Measurements from ENCODE around the gene ENTPD8. TPM values are rescaled to one million over a fixed set of nuclear protein-coding genes. Genes with fewer than 3 reads are reported as not detected.

Gene ENTPD8
- total and polyA plus RNA-seq, 2 donors (not counting 1 experiment from before 2014, with no cell fraction given) = not detected

DNA sequence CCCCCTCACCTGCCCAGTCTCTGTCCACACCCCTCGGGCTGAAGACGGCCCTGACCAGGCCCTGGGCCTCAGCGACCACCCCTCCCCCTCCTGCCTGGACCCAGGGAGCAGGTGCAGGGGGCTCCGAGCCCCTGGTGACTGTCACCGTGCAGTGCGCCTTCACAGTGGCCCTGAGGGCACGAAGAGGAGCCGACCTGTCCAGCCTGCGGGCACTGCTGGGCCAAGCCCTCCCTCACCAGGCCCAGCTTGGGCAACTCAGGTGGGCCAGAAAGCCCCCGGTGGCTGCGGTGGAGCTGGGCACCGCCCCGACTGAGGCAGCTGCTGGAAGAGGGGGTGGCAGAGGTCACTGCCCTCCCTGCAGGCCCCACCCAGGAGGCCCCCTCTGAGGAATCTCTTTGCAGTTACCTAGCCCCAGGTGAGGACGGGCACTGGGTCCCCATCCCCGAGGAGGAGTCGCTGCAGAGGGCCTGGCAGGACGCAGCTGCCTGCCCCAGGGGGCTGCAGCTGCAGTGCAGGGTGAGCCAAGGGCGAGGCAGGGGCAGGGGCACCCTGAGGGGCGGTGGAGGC, 7.7 kb downstream of the ENTPD8 start:
- ATAC-seq (ENCODE audit: low read depth) (no peak), DNase-seq (no peak)
- Mint-ChIP-seq H3K4me1 (peaks cover 10% of the 10 kb centered on the region), H3K27me3 (no peaks in the 10 kb centered on the region), H3K9me3 (ENCODE audit: insufficient read depth) (no peaks in the 10 kb centered on the region), H3K4me3 (no peak overlapping the region), H3K27ac (no peak overlapping the region)
- POLR2A ChIA-PET = interaction anchor here (0.7 kb wide), 1 partner anchor 63 kb away, joined by 3 read pairs; no protein-coding TSS in a partner anchor
- H4K20me1 ChIP-seq (ENCODE audit: control insufficient read depth, insufficient read depth, low read length, poor library complexity, severe bottlenecking) = no peaks in the 10 kb centered on the region
- no peak for TF ChIP-seq EZH2 (IDR thresholded peaks at IDR 0.05; ENCODE audit: borderline replicate concordance, insufficient read depth, low read depth, low read length, poor library complexity, severe bottlenecking)
- TF ChIP-seq, protein P1, sequence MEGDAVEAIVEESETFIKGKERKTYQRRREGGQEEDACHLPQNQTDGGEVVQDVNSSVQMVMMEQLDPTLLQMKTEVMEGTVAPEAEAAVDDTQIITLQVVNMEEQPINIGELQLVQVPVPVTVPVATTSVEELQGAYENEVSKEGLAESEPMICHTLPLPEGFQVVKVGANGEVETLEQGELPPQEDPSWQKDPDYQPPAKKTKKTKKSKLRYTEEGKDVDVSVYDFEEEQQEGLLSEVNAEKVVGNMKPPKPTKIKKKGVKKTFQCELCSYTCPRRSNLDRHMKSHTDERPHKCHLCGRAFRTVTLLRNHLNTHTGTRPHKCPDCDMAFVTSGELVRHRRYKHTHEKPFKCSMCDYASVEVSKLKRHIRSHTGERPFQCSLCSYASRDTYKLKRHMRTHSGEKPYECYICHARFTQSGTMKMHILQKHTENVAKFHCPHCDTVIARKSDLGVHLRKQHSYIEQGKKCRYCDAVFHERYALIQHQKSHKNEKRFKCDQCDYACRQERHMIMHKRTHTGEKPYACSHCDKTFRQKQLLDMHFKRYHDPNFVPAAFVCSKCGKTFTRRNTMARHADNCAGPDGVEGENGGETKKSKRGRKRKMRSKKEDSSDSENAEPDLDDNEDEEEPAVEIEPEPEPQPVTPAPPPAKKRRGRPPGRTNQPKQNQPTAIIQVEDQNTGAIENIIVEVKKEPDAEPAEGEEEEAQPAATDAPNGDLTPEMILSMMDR (IDR thresholded peaks at IDR 0.05) = no peak
- peaks cover 24 to 26% of the 10 kb centered on the region in 2 donors for H3K4me1 ChIP-seq (ENCODE audit: control insufficient read depth in 2 of 2, insufficient read depth in 2 of 2, low read length in 2 of 2)
- CTCF ChIA-PET = no interaction called here
- peaks cover 0 to 35% (median 8%) of the 10 kb centered on the region in 4 experiments for H3K27me3 ChIP-seq (replicated peaks in 1 of 4; ENCODE audit: control extremely low read depth in 1 of 4, control insufficient read depth in 3 of 4, insufficient read depth in 4 of 4, low read length in 3 of 4)
- no peaks in the 10 kb centered on the region for H3K36me3 ChIP-seq (replicated peaks in 1 of 2; ENCODE audit: control extremely low read depth in 1 of 2, control insufficient read depth in 1 of 2, extremely low read depth in 1 of 2, insufficient read depth in 2 of 2, low read length in 1 of 2)
- 67% methylated on average over 18 of the region's 19 CpGs for WGBS (ENCODE audit: insufficient coverage)
- H2AFZ ChIP-seq (ENCODE audit: insufficient read depth, low read depth, low read length, poor library complexity, severe bottlenecking) = no peak overlapping the region
- H3K79me2 ChIP-seq (ENCODE audit: control insufficient read depth, insufficient read depth, low read length) = no peaks in the 10 kb centered on the region
- intact Hi-C loops (cut with micrococcal nuclease) = no loop called here
- no peak overlapping the region for H3K4me3 ChIP-seq (ENCODE audit: control extremely low read depth in 1 of 5, extremely low read depth in 1 of 5, insufficient read depth in 1 of 5, low read depth in 2 of 5, low read length in 4 of 5)
- H3K4me2 ChIP-seq (replicated peaks; ENCODE audit: low read depth, low read length, poor library complexity, severe bottlenecking) = no peak overlapping the region
- H3K9me3 ChIP-seq (ENCODE audit: control extremely low read depth in 1 of 3, control insufficient read depth in 2 of 3, insufficient read depth in 1 of 3, low read length in 2 of 3) = peaks cover 0 to 13% (median 0%) of the 10 kb centered on the region in 3 donors
- no peak overlapping the region for H3K27ac ChIP-seq (ENCODE audit: low read length in 2 of 2)
- no peak overlapping the region for H3K9ac ChIP-seq (ENCODE audit: low read length)

DNA sequence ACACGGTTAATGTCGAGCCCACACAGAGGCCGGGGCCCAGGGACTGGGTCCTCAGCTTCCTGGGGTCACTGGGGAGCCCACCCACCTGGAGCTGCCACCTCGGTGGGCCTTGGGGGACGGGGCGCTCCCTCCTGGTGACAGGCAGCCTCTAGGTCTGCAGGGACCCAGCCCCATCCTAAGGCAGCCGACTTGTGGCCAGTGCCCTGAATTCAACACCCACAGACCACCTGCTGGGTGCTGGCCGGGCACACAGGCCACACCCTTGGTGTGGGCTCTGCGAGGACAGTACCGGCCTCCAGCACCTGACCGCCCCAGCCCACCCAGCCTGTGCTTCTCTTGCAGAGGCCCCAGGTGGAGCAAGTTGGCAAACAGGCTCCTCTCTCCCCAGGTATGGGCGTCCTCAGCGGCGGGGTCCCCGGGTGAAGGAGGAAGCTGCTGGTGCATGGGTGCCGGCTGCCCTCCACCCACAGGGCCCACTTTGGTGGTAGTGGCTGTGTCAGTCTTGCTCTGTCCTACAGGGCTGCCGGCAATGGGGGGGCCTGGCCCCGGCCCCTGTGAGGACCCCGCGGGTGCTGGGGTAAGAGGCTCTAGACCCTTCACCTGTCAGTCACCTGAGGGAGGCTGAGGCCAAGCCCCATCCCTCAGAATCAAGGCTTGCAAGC, 8.3 kb downstream of the ENTPD8 start:
- H3K27me3 Mint-ChIP-seq = no peaks in the 10 kb centered on the region
- intact Hi-C loops (cut with micrococcal nuclease) = no loop called here
- peaks cover 0 to 13% (median 0%) of the 10 kb centered on the region in 3 donors for H3K9me3 ChIP-seq (ENCODE audit: control extremely low read depth in 1 of 3, control insufficient read depth in 2 of 3, insufficient read depth in 1 of 3, low read length in 2 of 3)
- peaks cover 24 to 26% of the 10 kb centered on the region in 2 donors for H3K4me1 ChIP-seq (ENCODE audit: control insufficient read depth in 2 of 2, insufficient read depth in 2 of 2, low read length in 2 of 2)
- H3K9me3 Mint-ChIP-seq (ENCODE audit: insufficient read depth) = no peaks in the 10 kb centered on the region
- ATAC-seq (ENCODE audit: low read depth) (no peak), DNase-seq (no peak)
- H2AFZ ChIP-seq (ENCODE audit: insufficient read depth, low read depth, low read length, poor library complexity, severe bottlenecking) = no peak overlapping the region
- peaks cover 10% of the 10 kb centered on the region for H3K4me1 Mint-ChIP-seq
- H3K79me2 ChIP-seq (ENCODE audit: control insufficient read depth, insufficient read depth, low read length) = no peaks in the 10 kb centered on the region
- no peak overlapping the region for H3K4me3 Mint-ChIP-seq
- H3K27ac Mint-ChIP-seq = no peak overlapping the region
- H3K27ac ChIP-seq (ENCODE audit: low read length in 2 of 2) = no peak overlapping the region
- no peak overlapping the region for H3K4me2 ChIP-seq (replicated peaks; ENCODE audit: low read depth, low read length, poor library complexity, severe bottlenecking)
- no peak for TF ChIP-seq EZH2 (IDR thresholded peaks at IDR 0.05; ENCODE audit: borderline replicate concordance, insufficient read depth, low read depth, low read length, poor library complexity, severe bottlenecking)
- TF ChIP-seq, protein P1 (IDR thresholded peaks at IDR 0.05) = no peak
- H3K9ac ChIP-seq (ENCODE audit: low read length) = no peak overlapping the region
- ChIA-PET CTCF (interaction anchor here (0.9 kb wide), 1 partner anchor 11 kb away, joined by 3 read pairs; no protein-coding TSS in a partner anchor), POLR2A (interaction anchor here (0.7 kb wide), 1 partner anchor 63 kb away, joined by 3 read pairs; no protein-coding TSS in a partner anchor)
- no peaks in the 10 kb centered on the region for H4K20me1 ChIP-seq (ENCODE audit: control insufficient read depth, insufficient read depth, low read length, poor library complexity, severe bottlenecking)
- 84% methylated on average over 17 of the region's 20 CpGs for WGBS (ENCODE audit: insufficient coverage)
- H3K27me3 ChIP-seq (replicated peaks in 1 of 4; ENCODE audit: control extremely low read depth in 1 of 4, control insufficient read depth in 3 of 4, insufficient read depth in 4 of 4, low read length in 3 of 4) = peaks cover 0 to 35% (median 8%) of the 10 kb centered on the region in 4 experiments
- no peaks in the 10 kb centered on the region for H3K36me3 ChIP-seq (replicated peaks in 1 of 2; ENCODE audit: control extremely low read depth in 1 of 2, control insufficient read depth in 1 of 2, extremely low read depth in 1 of 2, insufficient read depth in 2 of 2, low read length in 1 of 2)
- no peak overlapping the region for H3K4me3 ChIP-seq (ENCODE audit: control extremely low read depth in 1 of 5, extremely low read depth in 1 of 5, insufficient read depth in 1 of 5, low read depth in 2 of 5, low read length in 4 of 5)

Measured in B cell (primary cell).